Small intestine (tissue), 7 donors: Measurements from ENCODE around the gene MICU1. TPM values are rescaled to one million over a fixed set of nuclear protein-coding genes. Genes with fewer than 3 reads are reported as not detected.
"Not testable (repeated sequence)": the region's sequence is repeated elsewhere in the genome, so short reads cannot be mapped to it uniquely, and the experiment has no call there.

Experiments used
- DNase-seq, 2 donors: peaks; one replicate each; pipeline versions ENCODE4 v3.0.0 to v3.0.0-alpha.2; 2013
- FAIRE-seq: peaks from 2 replicates; lab custom pipeline; 2012; peaks lifted over from hg19 to GRCh38; lab: Jason Lieb, UNC
- H3K27ac ChIP-seq, 3 donors: one replicate each; pipeline ENCODE4 v1.5.1; 2013; ENCODE audit warnings: low read length in 2 of 3, mild to moderate bottlenecking in 2 of 3, control low read depth in 1 of 3, inconsistent platforms in 1 of 3, low read depth in 1 of 3, moderate library complexity in 1 of 3
- H3K27me3 ChIP-seq, 3 donors: one replicate each; pipeline ENCODE4 v1.6.1; 2013; ENCODE audit warnings: low read length in 3 of 3, inconsistent platforms in 1 of 3; ENCODE audit not compliant: control insufficient read depth in 3 of 3, insufficient read depth in 3 of 3
- H3K36me3 ChIP-seq, 3 donors: one replicate each; pipeline ENCODE4 v1.6.1; 2013; ENCODE audit warnings: low read length in 3 of 3, inconsistent platforms in 1 of 3, low read depth in 1 of 3, mild to moderate bottlenecking in 1 of 3, moderate library complexity in 1 of 3; ENCODE audit not compliant: control insufficient read depth in 3 of 3, insufficient read depth in 2 of 3
- H3K4me1 ChIP-seq, 3 donors: one replicate each; pipeline ENCODE4 v1.6.1; 2013; ENCODE audit warnings: low read length in 2 of 3, inconsistent platforms in 1 of 3, low read depth in 1 of 3, mild to moderate bottlenecking in 1 of 3, moderate library complexity in 1 of 3; ENCODE audit not compliant: control insufficient read depth in 3 of 3, insufficient read depth in 2 of 3
- H3K4me3 ChIP-seq, 3 donors: one replicate each; pipeline ENCODE4 v1.5.1; 2013; ENCODE audit warnings: low read length in 3 of 3, control low read depth in 1 of 3, inconsistent platforms in 1 of 3, low read depth in 1 of 3, mild to moderate bottlenecking in 1 of 3, moderate library complexity in 1 of 3
- H3K9me3 ChIP-seq, 2 donors: one replicate each; pipeline ENCODE4 v1.6.1; 2013; ENCODE audit warnings: low read depth in 1 of 2, low read length in 1 of 2; ENCODE audit not compliant: control insufficient read depth in 2 of 2, insufficient read depth in 1 of 2
- WGBS, 3 donors: extraction: QIAGEN DNeasy Blood & Tissue Kit; methylation state at CpG; one replicate each; pipeline ENCODE4 v1.1.7; 2013; 5-methylcytosine and 5-hydroxymethylcytosine counted together
- polyA plus RNA-seq, 4 donors: library from polyadenylated mRNA; stranded (reverse) in 3 of 4; unstranded in 1 of 4; fragments of 200-250 nt in 3 of 4; fragments of 120-200 nt in 1 of 4; gene quantifications; one replicate each; pipeline versions ENCODE4 v1.2.1 to v1.2.3, GENCODE V29; 2013
- donor health status: healthy with polysubstance abuse.
- donor health status: control.
- donor health status: control.
- donor health status: Bipolar disorder and iron deficiency.
- donor health status: healthy.

Gene MICU1
- polyA plus RNA-seq, 4 donors = 32.5 to 64.1 (median 45.1) TPM

DNA sequence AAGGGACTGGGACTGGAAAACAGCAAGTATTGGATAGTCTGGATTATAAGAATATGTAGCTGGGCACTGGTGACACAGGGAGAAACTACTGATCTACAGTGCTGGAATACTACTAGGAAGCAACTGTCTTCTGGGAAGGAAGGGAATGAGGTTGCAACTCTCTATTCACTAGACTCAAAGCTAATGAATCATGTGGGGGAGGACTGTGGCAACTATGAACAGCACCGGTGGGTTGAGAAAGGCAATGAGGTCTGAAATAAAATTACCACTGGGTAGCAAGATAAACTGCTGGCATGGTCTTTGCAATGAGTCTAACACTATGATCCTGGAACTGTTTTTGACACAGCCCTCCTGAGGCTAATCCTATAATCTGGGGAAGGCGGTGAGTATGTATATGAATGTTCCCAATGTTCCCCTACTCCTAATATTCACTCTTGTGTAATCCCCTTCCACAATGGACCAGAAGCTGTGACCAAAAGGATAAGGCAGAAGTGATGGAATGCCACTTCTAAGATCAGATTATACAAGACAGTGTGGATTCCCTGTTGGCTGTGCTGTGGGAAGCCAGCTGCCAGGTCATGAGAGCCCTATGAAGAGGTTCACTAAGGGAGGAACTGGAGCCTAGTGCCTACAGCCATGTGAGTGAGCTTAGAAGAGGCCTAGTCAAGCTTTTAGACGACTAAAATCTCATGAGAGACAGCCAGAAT lies 169.8 kb downstream of the MICU1 start:
- FAIRE-seq (no peak), DNase-seq (peak in 1 of 2 donors; percentile 9)
- Histone ChIP-seq H3K36me3 (peaks cover 0 to 10% (median 2%) of the 10 kb centered on the region in 3 donors), H3K27me3 (no peaks in the 10 kb centered on the region), H3K27ac (peak overlapping the region in 2 of 3 donors; percentile 8 to 51), H3K4me3 (no peak overlapping the region), H3K4me1 (no peaks in the 10 kb centered on the region), H3K9me3 (no peaks in the 10 kb centered on the region)
- WGBS, 3 donors = 54 to 87% (median 75%) methylated on average over 3 of the region's 3 CpGs

DNA sequence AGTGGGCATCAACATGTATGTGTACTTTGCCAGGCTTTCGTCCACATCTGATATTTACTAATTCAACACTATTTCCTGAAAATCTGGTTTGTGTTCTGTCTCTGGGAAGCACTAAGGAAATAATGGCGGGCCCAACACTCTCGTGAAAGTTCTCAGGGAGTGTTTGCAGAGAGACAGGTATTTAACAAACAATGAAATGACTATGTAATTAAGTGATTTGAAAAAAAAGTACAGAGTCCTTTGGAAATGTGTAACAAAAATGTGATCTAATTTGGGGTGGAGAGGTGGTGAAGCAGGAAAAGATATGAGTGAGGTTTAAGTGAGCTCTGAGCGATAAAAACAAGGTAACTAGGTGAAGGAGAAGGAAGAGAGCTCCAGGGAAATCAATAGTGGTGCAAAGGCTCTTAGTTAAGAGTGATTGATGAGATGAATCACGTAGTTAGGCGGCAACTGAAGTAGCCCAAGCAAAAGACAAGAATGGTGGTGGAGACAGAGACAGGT lies 175.9 kb downstream of the MICU1 start:
- DNase-seq = peak; percentile 70 to 91

DNA sequence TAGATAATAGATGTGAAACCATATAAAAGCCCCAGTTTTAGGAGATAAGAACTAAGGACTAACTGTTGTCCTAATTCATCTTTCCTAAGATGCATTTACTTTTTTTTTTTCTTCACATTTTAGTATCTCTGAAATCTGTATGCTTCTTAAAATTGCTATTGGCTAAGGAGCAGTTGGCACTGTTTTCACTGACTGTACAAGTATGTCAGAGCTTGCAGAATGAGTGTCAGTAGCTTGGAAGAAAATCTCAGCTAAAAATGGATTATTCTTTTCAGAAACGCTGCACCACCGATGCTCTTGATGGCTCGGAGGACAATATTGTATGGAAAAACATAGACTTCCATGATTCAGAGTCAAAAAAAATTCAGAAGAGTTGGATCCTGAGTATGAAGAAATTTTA lies 180.0 kb downstream of the MICU1 start:
- FAIRE-seq (no peak), DNase-seq (no peak)
- Histone ChIP-seq H3K4me3 (no peak overlapping the region), H3K4me1 (peaks cover 0 to 6% (median 2%) of the 10 kb centered on the region in 3 donors), H3K9me3 (peaks cover 0 to 2% of the 10 kb centered on the region in 2 donors), H3K27ac (no peak overlapping the region), H3K36me3 (peaks cover 0 to 7% (median 3%) of the 10 kb centered on the region in 3 donors), H3K27me3 (no peaks in the 10 kb centered on the region)
- 84 to 95% (median 92%) methylated on average over 3 of the region's 3 CpGs for WGBS, 3 donors

More for the DNA sequence above, 175.9 kb downstream of the MICU1 start:
- peak overlapping the region; percentile 44 to 79 (median 67) for H3K27ac ChIP-seq
- peak; percentile 77 for FAIRE-seq
- no peaks in the 10 kb centered on the region for H3K27me3 ChIP-seq
- no peaks in the 10 kb centered on the region for H3K9me3 ChIP-seq
- 14 to 60% (median 36%) methylated on average over 6 of the region's 6 CpGs for WGBS, 3 donors
- peaks cover 0 to 6% (median 2%) of the 10 kb centered on the region in 3 donors for H3K4me1 ChIP-seq
- H3K36me3 ChIP-seq = peaks cover 0 to 8% (median 2%) of the 10 kb centered on the region in 3 donors
- no peak overlapping the region for H3K4me3 ChIP-seq

DNA sequence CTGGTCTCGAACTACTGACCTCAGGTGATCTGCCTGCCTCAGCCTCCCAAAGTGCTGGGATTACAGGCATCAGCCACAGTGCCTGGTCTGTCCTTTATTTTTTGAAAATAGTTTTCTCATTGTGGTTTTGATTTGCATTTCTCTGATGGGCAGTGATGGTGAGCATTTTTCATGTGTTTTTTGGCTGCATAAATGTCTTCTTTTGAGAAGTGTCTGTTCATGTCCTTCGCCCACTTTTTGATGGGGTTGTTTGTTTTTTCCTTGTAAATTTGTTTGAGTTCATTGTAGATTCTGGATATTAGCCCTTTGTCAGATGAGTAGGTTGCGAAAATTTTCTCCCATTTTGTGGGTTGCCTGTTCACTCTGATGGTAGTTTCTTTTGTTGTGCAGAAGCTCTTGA lies 182.9 kb downstream of the MICU1 start:
- H3K27ac ChIP-seq, DNase-seq, H3K9me3 ChIP-seq, H3K4me1 ChIP-seq, H3K4me3 ChIP-seq, FAIRE-seq, H3K27me3 ChIP-seq, H3K36me3 ChIP-seq: not testable (repeated sequence)
- 97 to 100% (median 100%) methylated on average over 1 to 2 of the region's 3 CpGs for WGBS, 3 donors

DNA sequence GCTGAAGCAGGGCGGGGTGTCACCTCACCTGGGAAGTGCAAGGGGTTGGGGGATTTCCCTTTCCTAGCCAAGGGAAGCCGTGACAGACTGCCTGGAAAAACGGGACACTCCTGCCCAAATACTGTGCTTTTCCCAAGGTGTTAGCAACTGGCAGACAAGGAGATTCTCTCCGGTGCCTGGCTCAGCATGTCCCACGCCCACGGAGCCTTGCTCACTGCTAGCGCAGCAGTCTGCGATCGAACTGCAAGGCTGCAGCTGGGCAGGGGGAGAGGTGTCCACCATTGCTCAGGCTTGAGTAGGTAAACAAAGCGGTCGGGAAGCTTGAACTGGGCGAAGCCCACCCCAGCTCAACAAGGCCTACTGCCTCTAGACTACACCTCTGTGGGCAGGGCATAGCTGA lies 190.3 kb downstream of the MICU1 start:
- no peak for DNase-seq
- WGBS, 3 donors = 94 to 96% (median 96%) methylated on average over 12 of the region's 12 CpGs
- Histone ChIP-seq H3K4me1 (no peaks in the 10 kb centered on the region), H3K27me3 (no peaks in the 10 kb centered on the region), H3K27ac (no peak overlapping the region), H3K36me3 (peaks cover 0 to 11% (median 0%) of the 10 kb centered on the region in 3 donors), H3K4me3 (no peak overlapping the region), H3K9me3 (no peaks in the 10 kb centered on the region)
- FAIRE-seq = no peak

DNA sequence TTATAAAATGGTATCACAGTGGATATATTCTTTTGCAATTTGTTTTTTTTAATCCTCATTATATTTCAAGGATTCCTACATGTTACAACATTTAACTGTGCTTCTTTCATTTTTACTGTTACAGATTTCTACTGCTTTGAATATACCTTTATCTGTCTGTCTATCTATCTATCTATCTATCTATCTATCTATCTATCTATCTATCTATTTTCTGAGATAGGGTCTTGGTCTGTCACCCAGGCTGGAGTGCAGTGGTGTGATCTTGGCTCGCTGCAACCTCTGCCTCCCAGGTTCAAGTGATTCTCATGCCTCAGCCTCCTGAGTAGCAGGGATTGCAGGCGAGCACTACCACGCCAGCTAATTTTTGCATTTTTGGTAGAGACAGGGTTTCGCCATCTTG lies 194.9 kb downstream of the MICU1 start:
- H3K27me3 ChIP-seq, H3K4me1 ChIP-seq, H3K27ac ChIP-seq, H3K4me3 ChIP-seq, FAIRE-seq, DNase-seq, H3K9me3 ChIP-seq: not testable (repeated sequence)
- whole genome bisulfite sequencing, 3 donors = 96 to 97% (median 96%) methylated on average over 4 of the region's 4 CpGs
- peaks cover 0 to 11% (median 0%) of the 10 kb centered on the region in 3 donors for H3K36me3 ChIP-seq

DNA sequence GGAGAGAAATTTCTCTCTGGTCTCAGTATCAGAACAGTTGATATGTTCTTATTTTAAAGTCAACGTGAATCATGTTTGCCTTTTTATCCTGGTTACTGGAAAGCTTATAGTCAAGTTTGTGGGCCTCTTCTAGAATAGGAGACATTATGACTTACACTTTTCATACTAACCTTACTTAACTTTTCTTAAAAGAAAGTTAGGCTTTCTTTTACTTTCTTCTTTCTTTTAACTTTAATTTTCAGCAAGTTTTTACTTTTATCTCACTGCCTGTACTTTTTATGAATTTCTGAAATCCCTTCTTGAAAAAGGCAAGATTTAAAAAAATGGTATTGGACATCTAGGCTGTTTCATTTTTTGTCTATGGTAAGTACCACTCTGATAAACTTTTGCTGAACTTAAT lies 195.9 kb downstream of the MICU1 start:
- no peaks in the 10 kb centered on the region for H3K27me3 ChIP-seq
- no peak overlapping the region for H3K4me3 ChIP-seq
- 74 to 91% (median 90%) methylated on average over 1 of the region's 1 CpG for WGBS, 3 donors
- H3K27ac ChIP-seq = no peak overlapping the region
- FAIRE-seq (no peak), DNase-seq (no peak)
- peaks cover 0 to 6% (median 0%) of the 10 kb centered on the region in 3 donors for H3K36me3 ChIP-seq
- peaks cover 0 to 10% (median 0%) of the 10 kb centered on the region in 3 donors for H3K4me1 ChIP-seq
- H3K9me3 ChIP-seq = no peaks in the 10 kb centered on the region

DNA sequence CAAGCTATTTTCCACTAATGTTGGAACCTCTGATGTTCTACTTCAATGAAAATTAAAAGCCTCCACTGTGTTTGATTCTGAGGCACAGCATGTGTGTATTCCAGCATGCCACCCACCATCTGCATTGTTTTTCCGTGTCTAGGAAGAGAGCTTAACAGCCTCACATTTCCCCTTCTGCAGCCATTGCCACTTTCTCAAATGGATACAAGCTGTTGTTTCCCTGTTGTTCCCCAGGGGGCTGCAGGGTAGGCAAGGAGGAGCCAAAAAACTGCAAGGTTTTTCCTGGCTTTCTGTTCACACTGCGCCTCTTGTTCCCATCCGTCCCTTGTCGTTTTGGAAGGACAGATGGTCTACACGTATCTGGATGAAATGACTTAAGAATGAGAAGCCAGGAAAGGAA lies 198.9 kb downstream of the MICU1 start:
- Histone ChIP-seq H3K4me1 (peaks cover 0 to 10% (median 0%) of the 10 kb centered on the region in 3 donors), H3K4me3 (no peak overlapping the region), H3K36me3 (peaks cover 2 to 10% (median 5%) of the 10 kb centered on the region in 3 donors), H3K27me3 (no peaks in the 10 kb centered on the region), H3K27ac (no peak overlapping the region), H3K9me3 (no peaks in the 10 kb centered on the region)
- 67 to 94% (median 89%) methylated on average over 5 of the region's 5 CpGs for WGBS, 3 donors
- DNase-seq (no peak), FAIRE-seq (no peak)
